ENCODE results near the gene SFXN5.

Gene SFXN5

GRCh38 chr2:73004889-73005596 is 66.5 kb downstream of the SFXN5 start:
- no peak for DNase-seq (ENCODE audit: low spot score)
- in situ Hi-C loops (cut with MboI; ENCODE audit: low pct_unique_long_range_greater_than_20kb, low sequenced_read_pairs, unreplicated experiment): no loop called here

GRCh38 chr2:73004466-73004865 is 67.0 kb downstream of the SFXN5 start:
- no peak for DNase-seq (ENCODE audit: low spot score)

More at GRCh38 chr2:73004889-73005596, 66.5 kb downstream of the SFXN5 start:
- no peak for TF ChIP-seq CTCF (IDR thresholded peaks at IDR 0.05; ENCODE audit: extremely low read depth, insufficient read depth, missing control alignments)

GRCh38 chr2:73003027-73003426 is 68.5 kb downstream of the SFXN5 start:
- TF ChIP-seq CTCF (IDR thresholded peaks at IDR 0.05; ENCODE audit: extremely low read depth, insufficient read depth, missing control alignments): no peak
- no peak for DNase-seq (ENCODE audit: low spot score)
- in situ Hi-C loops (cut with MboI; ENCODE audit: low pct_unique_long_range_greater_than_20kb, low sequenced_read_pairs, unreplicated experiment): no loop called here

More at GRCh38 chr2:73004466-73004865, 67.0 kb downstream of the SFXN5 start:
- in situ Hi-C loops (cut with MboI; ENCODE audit: low pct_unique_long_range_greater_than_20kb, low sequenced_read_pairs, unreplicated experiment): no loop called here
- TF ChIP-seq CTCF (IDR thresholded peaks at IDR 0.05; ENCODE audit: extremely low read depth, insufficient read depth, missing control alignments): no peak

- no peak for TF ChIP-seq CTCF (IDR thresholded peaks at IDR 0.05; ENCODE audit: extremely low read depth, insufficient read depth, missing control alignments)
- in situ Hi-C loops (cut with MboI; ENCODE audit: low pct_unique_long_range_greater_than_20kb, low sequenced_read_pairs, unreplicated experiment): no loop called here
- DNase-seq (ENCODE audit: low spot score): no peak
These were observed 70.5 kb downstream of the SFXN5 start for GRCh38 chr2:73000808-73001570.

GRCh38 chr2:72999729-73000725 is 71.5 kb downstream of the SFXN5 start:
- in situ Hi-C loops (cut with MboI; ENCODE audit: low pct_unique_long_range_greater_than_20kb, low sequenced_read_pairs, unreplicated experiment): loop anchor here (25.0 kb wide), 1 partner anchor 162 kb away; no protein-coding TSS in a partner anchor
- no peak for DNase-seq (ENCODE audit: low spot score)
- TF ChIP-seq CTCF (IDR thresholded peaks at IDR 0.05; ENCODE audit: extremely low read depth, insufficient read depth, missing control alignments): no peak

GRCh38 chr2:72998724-72999123 is 72.8 kb downstream of the SFXN5 start:
- no peak for TF ChIP-seq CTCF (IDR thresholded peaks at IDR 0.05; ENCODE audit: extremely low read depth, insufficient read depth, missing control alignments)

More at GRCh38 chr2:72998724-72999123, 72.8 kb downstream of the SFXN5 start:
- in situ Hi-C loops (cut with MboI; ENCODE audit: low pct_unique_long_range_greater_than_20kb, low sequenced_read_pairs, unreplicated experiment): loop anchor here (25.0 kb wide), 1 partner anchor 164 kb away; no protein-coding TSS in a partner anchor
- no peak for DNase-seq (ENCODE audit: low spot score)
